ENCODE results near the gene WASHC3. TPM values are rescaled to one million over a fixed set of nuclear protein-coding genes. Genes with fewer than 3 reads are reported as not detected.

The WASHC3 gene
- total RNA-seq, 1 donor from 2014 or later, result 34.6 TPM

DNA sequence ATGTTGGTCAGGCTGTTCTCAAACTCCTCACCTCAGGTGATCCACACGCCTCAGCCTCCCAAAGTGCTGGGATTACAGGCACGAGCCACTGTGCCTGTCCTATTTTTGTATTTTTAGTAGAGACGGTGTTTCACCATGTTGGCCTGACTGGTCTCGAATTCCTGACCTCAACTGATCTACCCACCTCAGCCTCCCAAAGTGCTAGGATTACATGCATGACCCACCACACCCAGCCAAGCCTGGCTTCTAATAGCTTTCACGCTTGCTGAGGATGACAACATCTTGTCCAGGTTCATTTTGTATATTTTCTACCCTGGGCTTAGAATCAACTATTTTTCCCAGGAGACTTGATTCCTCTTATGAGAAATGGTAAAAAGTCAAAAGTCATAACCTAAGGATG is 64.7 kb downstream of the WASHC3 start:
- ATAC-seq (no peak), DNase-seq (no peak)
- no peak overlapping the region for H3K27ac ChIP-seq
- no peak overlapping the region for H3K4me3 ChIP-seq
- no peaks in the 10 kb centered on the region for H3K27me3 ChIP-seq
- H3K36me3 ChIP-seq, result no peaks in the 10 kb centered on the region
- TF ChIP-seq, protein P1, sequence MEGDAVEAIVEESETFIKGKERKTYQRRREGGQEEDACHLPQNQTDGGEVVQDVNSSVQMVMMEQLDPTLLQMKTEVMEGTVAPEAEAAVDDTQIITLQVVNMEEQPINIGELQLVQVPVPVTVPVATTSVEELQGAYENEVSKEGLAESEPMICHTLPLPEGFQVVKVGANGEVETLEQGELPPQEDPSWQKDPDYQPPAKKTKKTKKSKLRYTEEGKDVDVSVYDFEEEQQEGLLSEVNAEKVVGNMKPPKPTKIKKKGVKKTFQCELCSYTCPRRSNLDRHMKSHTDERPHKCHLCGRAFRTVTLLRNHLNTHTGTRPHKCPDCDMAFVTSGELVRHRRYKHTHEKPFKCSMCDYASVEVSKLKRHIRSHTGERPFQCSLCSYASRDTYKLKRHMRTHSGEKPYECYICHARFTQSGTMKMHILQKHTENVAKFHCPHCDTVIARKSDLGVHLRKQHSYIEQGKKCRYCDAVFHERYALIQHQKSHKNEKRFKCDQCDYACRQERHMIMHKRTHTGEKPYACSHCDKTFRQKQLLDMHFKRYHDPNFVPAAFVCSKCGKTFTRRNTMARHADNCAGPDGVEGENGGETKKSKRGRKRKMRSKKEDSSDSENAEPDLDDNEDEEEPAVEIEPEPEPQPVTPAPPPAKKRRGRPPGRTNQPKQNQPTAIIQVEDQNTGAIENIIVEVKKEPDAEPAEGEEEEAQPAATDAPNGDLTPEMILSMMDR (IDR thresholded peaks at IDR 0.05), result no peak
- H3K4me1 ChIP-seq, result no peaks in the 10 kb centered on the region
- intact Hi-C loops (cut with DNase I), result no loop called here
- no peaks in the 10 kb centered on the region for H3K9me3 ChIP-seq

- TF ChIP-seq, protein P1 (IDR thresholded peaks at IDR 0.05), result no peak
- Histone ChIP-seq H3K4me1 (no peaks in the 10 kb centered on the region), H3K36me3 (no peaks in the 10 kb centered on the region), H3K9me3 (no peaks in the 10 kb centered on the region), H3K4me3 (no peak overlapping the region), H3K27me3 (no peaks in the 10 kb centered on the region), H3K27ac (no peak overlapping the region)
- DNase-seq, result no peak
- intact Hi-C loops (cut with DNase I), result no loop called here
- no peak for ATAC-seq
Measured at GRCh38 chr12:101995684-101996083, 66.1 kb downstream of the WASHC3 start.

DNA sequence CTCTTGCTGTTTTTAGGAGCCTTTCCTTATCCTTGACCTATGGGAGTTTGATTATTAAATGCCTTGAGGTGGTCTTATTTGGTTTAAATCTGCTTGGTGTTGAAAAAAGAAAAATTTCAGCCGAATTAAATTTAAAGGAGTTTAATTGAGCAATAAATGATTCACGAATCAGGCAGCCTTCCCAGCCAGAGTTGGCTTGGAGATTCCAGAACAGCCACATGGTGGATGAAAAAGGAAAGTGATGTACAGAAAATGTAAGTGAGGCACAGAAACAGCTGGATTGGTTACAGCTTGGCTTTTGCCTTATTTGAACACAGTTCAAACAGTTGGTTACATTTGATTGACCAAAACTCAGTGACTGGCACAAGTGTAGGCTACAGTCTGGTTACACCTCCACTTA is 69.7 kb downstream of the WASHC3 start:
- Histone ChIP-seq H3K4me1 (no peaks in the 10 kb centered on the region), H3K4me3 (no peak overlapping the region), H3K9me3 (no peaks in the 10 kb centered on the region), H3K27me3 (no peaks in the 10 kb centered on the region), H3K36me3 (no peaks in the 10 kb centered on the region), H3K27ac (no peak overlapping the region)
- no peak for ATAC-seq
- intact Hi-C loops (cut with DNase I), result no loop called here
- no peak for DNase-seq
- TF ChIP-seq, protein P1 (IDR thresholded peaks at IDR 0.05), result no peak

DNA sequence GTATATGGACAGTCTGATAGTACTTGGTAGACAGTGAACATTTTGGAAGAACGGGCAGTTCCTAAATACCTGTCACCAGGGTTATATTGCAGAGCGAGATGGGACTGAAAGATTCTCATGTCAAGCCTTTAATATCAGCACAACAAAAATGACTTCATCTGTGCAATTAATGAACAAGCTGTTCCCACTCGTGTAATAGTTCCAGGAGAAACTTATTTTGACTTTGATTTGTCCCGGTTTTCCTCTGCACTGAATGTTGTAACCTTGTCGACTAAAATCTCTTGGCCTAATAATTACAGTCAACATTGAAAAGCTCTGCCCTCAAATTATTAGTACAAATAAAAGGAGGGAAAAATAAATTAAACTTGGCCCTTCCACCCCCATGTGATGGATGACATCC is 79.5 kb downstream of the WASHC3 start:
- H3K27ac ChIP-seq, result no peak overlapping the region
- intact Hi-C loops (cut with DNase I), result no loop called here
- no peak for DNase-seq
- no peak for ATAC-seq
- no peaks in the 10 kb centered on the region for H3K4me1 ChIP-seq
- H3K9me3 ChIP-seq, result no peaks in the 10 kb centered on the region
- no peak overlapping the region for H3K4me3 ChIP-seq
- H3K36me3 ChIP-seq, result no peaks in the 10 kb centered on the region
- TF ChIP-seq, protein P1 (IDR thresholded peaks at IDR 0.05), result no peak
- H3K27me3 ChIP-seq, result no peaks in the 10 kb centered on the region

- DNase-seq (no peak), ATAC-seq (no peak)
- TF ChIP-seq, protein P1 (IDR thresholded peaks at IDR 0.05), result no peak
- Histone ChIP-seq H3K36me3 (no peaks in the 10 kb centered on the region), H3K27ac (no peak overlapping the region), H3K4me1 (no peaks in the 10 kb centered on the region), H3K9me3 (no peaks in the 10 kb centered on the region), H3K4me3 (no peak overlapping the region), H3K27me3 (no peaks in the 10 kb centered on the region)
- intact Hi-C loops (cut with DNase I), result no loop called here
Measured at GRCh38 chr12:101981868-101982267, 79.9 kb downstream of the WASHC3 start.

GRCh38 chr12:101968770-101969169 is 93.0 kb downstream of the WASHC3 start:
- ATAC-seq (no peak), DNase-seq (no peak)
- H3K4me3 ChIP-seq, result no peak overlapping the region
- no peaks in the 10 kb centered on the region for H3K27me3 ChIP-seq
- no peaks in the 10 kb centered on the region for H3K9me3 ChIP-seq
- TF ChIP-seq, protein P1 (IDR thresholded peaks at IDR 0.05), result no peak
- intact Hi-C loops (cut with DNase I), result no loop called here
- H3K27ac ChIP-seq, result no peak overlapping the region
- no peaks in the 10 kb centered on the region for H3K4me1 ChIP-seq
- H3K36me3 ChIP-seq, result no peaks in the 10 kb centered on the region
